KMS-11 (cell line): ENCODE data around the gene SHB.

ENCODE experiments used
- H2AFZ ChIP-seq: fragments of 200-600 bp; sonication (generic); 2 replicates; pipeline ENCODE4 v1.6.1; 2016; ENCODE audit warnings: antibody characterized with exemption, mixed run types, low read depth
- H3K27ac ChIP-seq: fragments of 200-600 bp; sonication (generic); 2 replicates; pipeline ENCODE4 v1.6.1; 2016; ENCODE audit warnings: mild to moderate bottlenecking, mixed run types
- H3K27me3 ChIP-seq: fragments of 200-600 bp; sonication (generic); 2 replicates; pipeline ENCODE4 v1.6.1; 2017; ENCODE audit warnings: mild to moderate bottlenecking, low read depth, mixed run types, moderate library complexity; ENCODE audit not compliant: insufficient read depth
- H3K36me3 ChIP-seq: fragments of 200-600 bp; sonication (generic); 2 replicates; pipeline ENCODE4 v1.6.1; 2017; ENCODE audit warnings: mild to moderate bottlenecking, mixed run types; ENCODE audit not compliant: insufficient read depth
- H3K4me1 ChIP-seq: fragments of 200-600 bp; sonication (generic); 2 replicates; pipeline ENCODE4 v1.6.1; 2016; ENCODE audit warnings: mild to moderate bottlenecking, low read depth, mixed run types; ENCODE audit not compliant: poor library complexity, severe bottlenecking
- H3K4me2 ChIP-seq: fragments of 200-600 bp; sonication (generic); 2 replicates; pipeline ENCODE4 v1.7.0; 2016; ENCODE audit warnings: mild to moderate bottlenecking, mixed run types
- H3K4me3 ChIP-seq: fragments of 200-600 bp; sonication (generic); IDR thresholded peaks from 2 replicates; pipeline ENCODE4 v1.6.1; 2017; ENCODE audit warnings: low read depth, low read length, mixed read lengths; ENCODE audit not compliant: insufficient read depth
- H3K79me2 ChIP-seq: fragments of 200-600 bp; sonication (generic); 2 replicates; pipeline ENCODE4 v1.6.1; 2016; ENCODE audit warnings: low read depth, mixed run types; ENCODE audit not compliant: insufficient read depth
- H3K9ac ChIP-seq: fragments of 200-600 bp; sonication (generic); 2 replicates; pipeline ENCODE4 v1.6.1; 2016; ENCODE audit warnings: mild to moderate bottlenecking, mixed run types
- H4K20me1 ChIP-seq: fragments of 200-600 bp; sonication (generic); 2 replicates; pipeline ENCODE4 v1.6.1; 2016; ENCODE audit warnings: mild to moderate bottlenecking, mixed run types; ENCODE audit not compliant: insufficient read depth
- TF ChIP-seq, protein P1 (sequence below): fragments of 200-600 bp; sonication (generic); conservative IDR thresholded peaks from 2 replicates; pipeline ENCODE4 v1.6.1; 2017; ENCODE audit warnings: low read depth, mild to moderate bottlenecking, antibody characterized with exemption, low read length, moderate library complexity, mixed read lengths

Gene SHB

DNA sequence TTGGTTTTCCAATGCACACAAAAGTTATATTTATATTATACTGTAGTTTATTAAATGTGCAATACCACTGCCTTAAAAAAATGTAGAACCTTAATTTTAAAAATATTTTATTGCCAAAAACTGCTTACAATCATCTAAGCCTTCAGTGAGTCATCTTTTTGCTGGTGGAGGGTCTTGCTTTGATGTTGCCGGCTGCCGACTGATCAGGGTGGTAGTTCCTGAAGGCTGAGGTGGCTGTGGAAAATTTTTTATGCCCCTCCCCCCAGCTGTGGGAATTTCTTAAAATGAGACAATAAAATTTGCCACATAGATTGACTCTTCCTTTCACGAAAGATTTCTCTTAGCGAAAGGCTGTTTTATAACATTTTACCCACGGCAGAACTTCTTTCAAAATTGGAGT, 89.2 kb downstream of the SHB start:
- Histone ChIP-seq H3K4me1 (no peaks in the 10 kb centered on the region), H4K20me1 (no peaks in the 10 kb centered on the region)
- TF ChIP-seq, protein P1, sequence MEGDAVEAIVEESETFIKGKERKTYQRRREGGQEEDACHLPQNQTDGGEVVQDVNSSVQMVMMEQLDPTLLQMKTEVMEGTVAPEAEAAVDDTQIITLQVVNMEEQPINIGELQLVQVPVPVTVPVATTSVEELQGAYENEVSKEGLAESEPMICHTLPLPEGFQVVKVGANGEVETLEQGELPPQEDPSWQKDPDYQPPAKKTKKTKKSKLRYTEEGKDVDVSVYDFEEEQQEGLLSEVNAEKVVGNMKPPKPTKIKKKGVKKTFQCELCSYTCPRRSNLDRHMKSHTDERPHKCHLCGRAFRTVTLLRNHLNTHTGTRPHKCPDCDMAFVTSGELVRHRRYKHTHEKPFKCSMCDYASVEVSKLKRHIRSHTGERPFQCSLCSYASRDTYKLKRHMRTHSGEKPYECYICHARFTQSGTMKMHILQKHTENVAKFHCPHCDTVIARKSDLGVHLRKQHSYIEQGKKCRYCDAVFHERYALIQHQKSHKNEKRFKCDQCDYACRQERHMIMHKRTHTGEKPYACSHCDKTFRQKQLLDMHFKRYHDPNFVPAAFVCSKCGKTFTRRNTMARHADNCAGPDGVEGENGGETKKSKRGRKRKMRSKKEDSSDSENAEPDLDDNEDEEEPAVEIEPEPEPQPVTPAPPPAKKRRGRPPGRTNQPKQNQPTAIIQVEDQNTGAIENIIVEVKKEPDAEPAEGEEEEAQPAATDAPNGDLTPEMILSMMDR = no peak

DNA sequence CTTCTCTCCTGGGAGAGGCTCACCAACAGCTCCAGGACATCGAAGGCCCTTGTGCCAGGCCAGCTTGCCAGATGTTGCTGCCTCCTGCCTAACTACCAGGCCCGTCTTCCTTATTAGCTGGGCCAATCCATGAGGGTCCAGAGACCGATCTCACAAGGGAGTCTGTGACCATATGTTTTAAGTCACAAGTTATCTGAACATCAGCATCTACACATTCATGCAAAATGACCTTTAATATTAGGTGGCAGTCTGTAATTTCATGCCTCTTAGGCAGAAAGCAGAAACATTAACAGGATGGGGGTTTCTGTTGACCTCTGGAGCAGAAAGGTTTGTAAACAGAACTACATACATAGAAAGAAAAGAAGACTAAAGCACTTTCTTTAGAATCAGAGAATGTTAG, 90.0 kb downstream of the SHB start:
- Histone ChIP-seq H3K9ac (no peak overlapping the region), H4K20me1 (no peaks in the 10 kb centered on the region), H3K4me1 (no peaks in the 10 kb centered on the region), H3K36me3 (no peaks in the 10 kb centered on the region), H3K27ac (no peak overlapping the region), H3K79me2 (no peaks in the 10 kb centered on the region), H3K27me3 (no peaks in the 10 kb centered on the region), H3K4me2 (no peak overlapping the region), H2AFZ (no peak overlapping the region), H3K4me3 (no peak overlapping the region)
- TF ChIP-seq, protein P1 = no peak

More for the DNA sequence above, 89.2 kb downstream of the SHB start:
- Histone ChIP-seq H3K27ac (no peak overlapping the region), H3K27me3 (no peaks in the 10 kb centered on the region), H2AFZ (no peak overlapping the region), H3K79me2 (no peaks in the 10 kb centered on the region), H3K9ac (no peak overlapping the region), H3K4me3 (no peak overlapping the region), H3K4me2 (no peak overlapping the region), H3K36me3 (no peaks in the 10 kb centered on the region)

DNA sequence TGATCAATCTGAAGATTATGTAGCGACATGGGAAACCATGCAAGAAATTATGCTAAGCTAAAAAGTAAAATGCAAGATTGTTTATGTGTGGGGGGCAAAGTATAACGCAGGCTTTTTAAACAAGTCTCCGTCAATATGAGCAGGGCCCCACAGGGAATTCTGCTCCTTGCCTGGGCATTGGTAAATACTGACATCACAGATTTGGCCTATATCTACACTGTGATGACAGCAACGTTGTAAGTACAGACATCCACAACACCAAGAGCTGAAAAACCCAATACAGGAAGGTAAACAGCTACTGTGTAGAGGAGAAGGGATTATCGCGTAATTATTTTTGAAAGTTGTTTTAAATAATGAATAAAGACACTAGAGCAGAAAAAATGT, 90.6 kb downstream of the SHB start:
- Histone ChIP-seq H3K9ac (no peak overlapping the region), H2AFZ (no peak overlapping the region), H3K27me3 (no peaks in the 10 kb centered on the region), H3K4me1 (no peaks in the 10 kb centered on the region), H3K4me3 (no peak overlapping the region), H3K4me2 (no peak overlapping the region), H3K27ac (no peak overlapping the region), H3K36me3 (no peaks in the 10 kb centered on the region), H4K20me1 (no peaks in the 10 kb centered on the region), H3K79me2 (no peaks in the 10 kb centered on the region)
- TF ChIP-seq, protein P1 = no peak

DNA sequence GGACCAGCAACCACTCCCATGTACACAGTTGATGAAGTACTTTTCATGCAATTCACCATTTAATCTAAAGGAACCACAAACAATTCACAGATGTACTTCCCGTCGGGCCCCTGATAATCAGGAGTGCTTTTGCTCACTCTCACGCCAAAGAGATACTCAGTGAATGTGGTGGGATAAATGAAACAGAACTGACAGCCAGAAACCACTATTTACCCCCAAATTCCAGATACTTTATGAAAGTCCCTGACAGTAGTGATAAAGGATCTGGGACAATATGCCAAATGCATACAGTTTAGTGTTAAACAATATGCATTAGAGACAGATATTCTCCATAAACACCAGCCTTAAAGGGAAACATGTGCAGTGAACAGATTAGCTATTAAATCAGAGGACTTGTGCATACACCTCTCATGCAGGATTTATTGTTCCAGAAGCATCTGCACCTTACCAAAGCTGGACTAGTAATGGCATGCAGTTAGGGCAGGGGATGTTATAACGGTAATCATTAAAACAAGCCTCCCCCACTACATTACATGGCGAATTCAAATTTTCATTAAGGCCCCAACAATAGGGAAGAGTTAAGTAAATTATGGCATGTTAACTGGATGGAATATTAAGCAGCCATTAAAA, 91.1 kb downstream of the SHB start:
- H3K36me3 ChIP-seq = no peaks in the 10 kb centered on the region
- H3K79me2 ChIP-seq = no peaks in the 10 kb centered on the region
- H3K4me1 ChIP-seq = no peaks in the 10 kb centered on the region
- TF ChIP-seq, protein P1 = no peak
- H3K4me3 ChIP-seq = no peak overlapping the region
- H3K4me2 ChIP-seq = no peak overlapping the region
- no peaks in the 10 kb centered on the region for H4K20me1 ChIP-seq
- no peak overlapping the region for H3K9ac ChIP-seq
- no peak overlapping the region for H3K27ac ChIP-seq
- no peak overlapping the region for H2AFZ ChIP-seq
- no peaks in the 10 kb centered on the region for H3K27me3 ChIP-seq
